Lung microvascular endothelial cell (primary cell): ENCODE measurements around the gene GSTT2B. TPM values are rescaled to one million over a fixed set of nuclear protein-coding genes. Genes with fewer than 3 reads are reported as not detected.
"Not testable (repeated sequence)": the region's sequence is repeated elsewhere in the genome, so short reads cannot be mapped to it uniquely, and the experiment has no call there.

ENCODE experiments used
- DNase-seq, 2 donors: peaks; one replicate each; pipeline versions ENCODE4 v3.0.0 to v3.0.0-alpha.2; 2010; ENCODE audit warnings: low read depth in 2 of 2
- total RNA-seq: library from RNA; depleted of rRNA; stranded (reverse); fragments of >200 nt; gene quantifications from 2 replicates; pipeline ENCODE4 v1.2.1, GENCODE V29; 2014

Gene GSTT2B
- total RNA-seq, 1 donor from 2014 or later: 4.0 TPM

GRCh38 chr22:23947391-23947790 is 13.6 kb downstream of the GSTT2B start:
- not testable (repeated sequence) for DNase-seq

DNA sequence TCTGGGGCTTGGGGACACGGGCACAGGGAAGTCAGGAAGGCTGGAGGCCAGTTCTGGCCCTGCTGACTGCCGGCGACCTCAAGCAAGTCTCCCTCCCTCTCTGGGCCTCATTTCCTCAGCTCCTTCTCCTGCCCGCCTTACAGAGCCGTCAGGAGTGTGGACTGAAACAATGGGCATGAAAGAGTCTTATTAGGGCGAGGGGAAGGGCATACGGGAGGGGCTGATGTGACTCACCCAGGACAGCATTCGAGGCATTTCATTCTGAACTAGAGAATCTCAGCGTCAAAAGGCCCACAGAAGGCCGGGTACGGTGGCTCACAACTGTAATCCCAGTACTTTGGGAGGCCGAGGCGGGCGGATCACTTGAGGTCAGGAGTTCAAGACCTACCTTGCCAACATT is 20.8 kb downstream of the GSTT2B start:
- DNase-seq: not testable (repeated sequence)

GRCh38 chr22:23939017-23939357 is 22.0 kb downstream of the GSTT2B start:
- no peak for DNase-seq

GRCh38 chr22:23938328-23939016 is 22.5 kb downstream of the GSTT2B start:
- DNase-seq: peak in 1 of 2 donors; percentile 30

GRCh38 chr22:23926561-23926960 is 34.4 kb downstream of the GSTT2B start:
- DNase-seq: no peak

- DNase-seq: no peak
Observed at GRCh38 chr22:23925020-23925606, 35.9 kb downstream of the GSTT2B start.

DNA sequence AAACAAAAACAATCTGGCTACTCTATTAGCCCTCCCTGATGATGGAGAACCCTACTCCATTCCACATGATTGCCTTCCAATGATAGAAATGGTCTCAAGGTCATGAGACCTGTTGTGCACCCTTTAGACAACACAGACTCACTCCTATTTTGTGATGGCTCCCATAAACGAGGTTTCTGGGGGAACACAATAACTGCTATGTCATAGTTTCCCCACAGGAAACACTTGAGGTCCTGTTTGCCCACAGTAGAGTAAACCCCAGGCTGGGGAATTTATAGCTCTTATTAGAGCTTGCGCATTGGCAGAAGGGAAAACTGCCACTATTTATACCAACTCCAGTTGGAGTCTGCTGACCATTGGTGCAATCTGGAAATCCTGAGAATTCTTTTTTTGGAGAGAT is 38.1 kb downstream of the GSTT2B start:
- peak in 1 of 2 donors; percentile 19 for DNase-seq

GRCh38 chr22:23921586-23922201 is 39.3 kb downstream of the GSTT2B start:
- not testable (repeated sequence) for DNase-seq

DNA sequence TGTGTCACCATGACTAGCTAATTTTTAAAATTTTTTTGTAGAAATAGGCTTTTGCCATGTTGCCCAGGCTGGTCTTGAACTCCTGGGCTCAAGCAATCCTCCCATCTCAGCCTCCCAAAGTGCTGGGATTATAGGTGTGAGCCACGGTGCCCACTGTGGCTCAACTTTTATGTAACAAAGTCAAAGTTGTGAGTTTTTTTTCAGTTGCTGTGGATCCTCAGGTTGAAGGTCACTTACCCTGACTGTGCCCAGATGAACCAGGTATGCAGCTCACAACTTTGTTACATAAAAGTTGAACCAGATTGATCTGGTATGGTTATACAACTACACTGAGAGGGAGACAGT is 40.8 kb downstream of the GSTT2B start:
- peak in 1 of 2 donors; percentile 0 for DNase-seq

DNA sequence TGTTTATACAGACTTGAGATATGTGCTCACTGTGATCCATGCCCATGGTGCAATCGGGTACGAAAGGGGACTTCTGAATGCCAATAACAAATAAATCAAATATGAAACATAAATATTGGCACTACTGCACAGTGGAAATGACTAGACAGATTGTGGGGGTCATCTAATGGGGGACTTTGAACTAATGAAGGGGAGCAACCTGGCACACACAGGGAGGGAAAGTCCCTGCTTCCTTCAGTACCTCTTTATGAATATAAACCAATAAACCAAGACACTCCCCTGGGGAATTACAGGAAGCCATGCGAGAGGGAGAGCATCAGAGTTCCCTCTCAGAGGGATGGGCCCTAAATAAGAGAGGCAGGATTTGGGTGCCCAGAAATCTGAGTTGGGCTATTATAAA is 45.7 kb downstream of the GSTT2B start:
- DNase-seq: no peak

DNA sequence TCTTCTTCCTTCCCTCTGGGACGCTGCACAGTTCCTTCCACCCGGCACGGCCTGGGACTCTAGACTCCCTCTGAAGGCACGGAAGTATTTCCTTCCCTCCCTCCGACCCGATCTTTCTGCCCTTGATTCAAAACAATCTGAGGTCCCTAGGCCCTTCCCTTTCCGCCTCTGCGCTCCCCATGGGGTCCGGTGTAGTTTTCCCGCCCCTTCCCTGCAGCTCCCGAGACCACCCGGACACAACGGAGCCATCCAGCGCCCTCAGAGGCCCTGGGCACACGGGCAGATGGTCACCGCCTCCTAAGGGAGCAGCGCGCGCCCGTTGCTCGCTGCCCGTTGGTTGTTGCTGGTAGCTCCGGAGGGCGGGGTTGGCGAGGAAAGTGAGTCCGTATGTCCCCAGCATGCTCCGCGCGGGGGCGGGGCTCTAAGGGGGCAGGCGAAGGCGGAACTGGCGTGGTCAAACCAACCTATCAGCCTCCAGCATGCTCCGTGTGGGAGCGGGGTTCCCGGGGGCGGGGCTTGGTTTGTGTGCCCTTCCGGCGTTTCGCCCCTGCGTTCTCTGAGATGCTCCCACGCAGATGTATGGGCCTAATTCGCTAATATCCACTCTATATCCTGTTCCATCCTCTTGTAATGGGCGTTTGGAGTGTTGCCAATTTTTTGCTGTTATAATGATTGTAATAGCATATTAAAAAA is 47.2 kb downstream of the GSTT2B start:
- peak; percentile 99 for DNase-seq

DNA sequence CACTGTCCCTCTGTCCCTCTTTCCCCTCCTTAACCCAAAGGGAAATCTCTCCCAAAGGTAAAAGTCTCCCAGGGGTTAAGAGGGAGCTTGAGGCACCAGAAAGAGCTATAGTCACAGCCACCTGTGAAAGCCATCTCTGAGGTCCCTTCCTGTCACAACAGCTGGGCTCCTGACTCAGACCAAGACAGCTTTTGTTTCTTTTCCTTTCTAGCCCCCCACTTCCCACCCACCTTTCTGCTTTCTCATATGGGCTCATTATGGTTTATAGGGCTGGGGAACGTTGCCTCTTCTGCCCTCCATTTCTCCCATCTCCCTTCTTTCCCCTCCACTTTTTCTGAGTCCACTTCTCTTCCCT is 47.7 kb downstream of the GSTT2B start:
- no peak for DNase-seq

- no peak for DNase-seq
Observed at GRCh38 chr22:23912293-23912903, 48.6 kb downstream of the GSTT2B start.

- no peak for DNase-seq
Observed at GRCh38 chr22:23911318-23911980, 49.5 kb downstream of the GSTT2B start.

- no peak for DNase-seq
Observed at GRCh38 chr22:23910496-23911190, 50.4 kb downstream of the GSTT2B start.

DNA sequence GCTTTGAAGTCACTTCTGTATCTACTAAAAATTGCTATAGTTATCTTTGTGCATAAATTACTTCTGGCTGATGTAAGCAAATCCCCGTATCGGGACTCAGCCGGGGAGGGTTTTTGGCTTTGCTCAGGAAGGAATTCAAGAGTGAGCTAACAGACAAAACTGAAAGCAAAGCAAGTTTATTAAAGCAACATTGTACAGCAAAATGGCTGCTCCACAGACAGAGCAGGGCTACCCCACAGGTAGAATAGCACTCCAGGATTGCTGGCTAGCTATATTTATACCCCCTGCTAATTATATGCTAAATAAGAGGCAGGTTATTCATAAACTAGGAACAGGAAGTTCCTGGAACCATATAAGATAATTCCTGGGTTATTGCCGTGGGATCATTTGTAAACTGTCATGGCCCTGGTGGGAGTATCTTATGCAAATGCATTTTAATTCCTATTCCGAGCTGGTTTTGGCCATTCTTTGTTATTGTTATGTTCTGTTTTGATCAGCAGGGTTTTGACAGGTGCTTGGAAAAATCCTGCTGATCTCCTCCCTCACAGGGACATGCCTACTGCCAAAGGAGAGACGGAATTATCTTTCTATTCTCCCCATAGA is 51.6 kb downstream of the GSTT2B start:
- peak in 1 of 2 donors; percentile 33 for DNase-seq

- DNase-seq: no peak
Observed at GRCh38 chr22:23908587-23909205, 52.3 kb downstream of the GSTT2B start.

DNA sequence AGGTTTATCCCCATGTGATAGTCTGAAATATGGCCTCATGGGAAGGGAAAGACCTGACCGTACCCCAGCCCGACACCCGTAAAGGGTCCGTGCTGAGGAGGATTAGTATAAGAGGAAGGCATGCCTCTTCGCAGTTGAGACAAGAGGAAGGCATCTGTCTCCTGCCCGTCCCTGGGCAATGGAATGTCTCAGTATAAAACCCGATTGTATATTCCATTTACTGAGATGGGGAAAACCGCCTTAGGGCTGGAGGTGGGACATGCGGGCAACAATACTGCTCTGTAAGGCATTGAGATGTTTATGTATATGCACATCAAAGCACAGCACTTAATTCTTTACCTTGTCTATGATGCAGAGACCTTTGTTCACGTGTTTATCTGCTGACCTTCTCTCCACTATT is 53.6 kb downstream of the GSTT2B start:
- not testable (repeated sequence) for DNase-seq
